HepG2 (cell line): Measurements from ENCODE around the gene RREB1. TPM values are rescaled to one million over a fixed set of nuclear protein-coding genes. Genes with fewer than 3 reads are reported as not detected.

Experiments used
- AHR ChIP-seq: IDR thresholded peaks from 2 replicates; pipeline ENCODE4 v1.6.1; 2018; ENCODE audit warnings: missing genetic modification reagents, missing compliant biosample characterization
- AKAP8 ChIP-seq: sonication (generic); formaldehyde crosslinking; IDR thresholded peaks from 2 replicates; pipeline ENCODE4 v1.5.1; 2020; ENCODE audit warnings: mild to moderate bottlenecking, missing genetic modification reagents
- CEBPG ChIP-seq: IDR thresholded peaks from 2 replicates; pipeline ENCODE4 v1.6.1; 2016
- GABPB1 ChIP-seq: IDR thresholded peaks from 2 replicates; pipeline ENCODE4 v1.6.1; 2016; ENCODE audit warnings: mild to moderate bottlenecking, missing genetic modification reagents, moderate library complexity, missing compliant biosample characterization
- HDAC2 ChIP-seq: sonication (generic); formaldehyde crosslinking; IDR thresholded peaks from 2 replicates; pipeline ENCODE4 v1.4.0; 2020; ENCODE audit warnings: missing genetic modification reagents
- HNF4G ChIP-seq, 2 experiments: sonication (generic) in 1 of 2; formaldehyde crosslinking in 1 of 2; IDR thresholded peaks; 2 replicates each; pipeline versions ENCODE4 v1.4.0 to v1.6.1; 2011 to 2020; ENCODE audit warnings: borderline replicate concordance in 2 of 2, low read depth in 2 of 2, mild to moderate bottlenecking in 2 of 2, low read length in 1 of 2, missing genetic modification reagents in 1 of 2, moderate library complexity in 1 of 2
- KDM5B ChIP-seq: sonication (generic); formaldehyde crosslinking; IDR thresholded peaks from 2 replicates; pipeline ENCODE4 v1.4.0; 2020; ENCODE audit warnings: missing genetic modification reagents, mild to moderate bottlenecking, borderline replicate concordance
- KLF16 ChIP-seq, 2 experiments: sonication (generic) in 1 of 2; formaldehyde crosslinking in 1 of 2; IDR thresholded peaks; 2 replicates each; pipeline versions ENCODE4 v1.6.1 to v1.8.0; 2016 to 2023; ENCODE audit warnings: missing genetic modification reagents in 2 of 2, missing compliant biosample characterization in 1 of 2
- PHF21A ChIP-seq: sonication (generic); formaldehyde crosslinking; IDR thresholded peaks from 2 replicates; pipeline ENCODE4 v1.5.0; 2020; ENCODE audit warnings: mild to moderate bottlenecking, missing genetic modification reagents
- PHF5A ChIP-seq: IDR thresholded peaks from one replicate; pipeline ENCODE4 v1.6.1; 2018; ENCODE audit warnings: low read depth, missing genetic modification reagents; ENCODE audit not compliant: unreplicated experiment
- SCMH1 ChIP-seq: sonication (generic); formaldehyde crosslinking; IDR thresholded peaks from 2 replicates; pipeline ENCODE4 v1.9.0; 2021; ENCODE audit warnings: missing genetic modification reagents, mild to moderate bottlenecking, borderline replicate concordance
- SETDB1 ChIP-seq: sonication (generic); formaldehyde crosslinking; IDR thresholded peaks from 2 replicates; pipeline ENCODE4 v1.5.1; 2020; ENCODE audit warnings: missing genetic modification reagents, mild to moderate bottlenecking, borderline replicate concordance
- SOX13 ChIP-seq, 3 experiments: fragments of 450-650 bp in 1 of 3; sonication (generic) in 1 of 3; formaldehyde crosslinking in 1 of 3; IDR thresholded peaks in 2 of 3; conservative IDR thresholded peaks in 1 of 3; 2 replicates each; pipeline versions ENCODE4 v1.5.0 to v1.6.1; 2016 to 2020; ENCODE audit warnings: antibody characterized with exemption in 1 of 3, mild to moderate bottlenecking in 1 of 3, missing compliant biosample characterization in 1 of 3, missing genetic modification reagents in 1 of 3, moderate library complexity in 1 of 3
- YEATS2 ChIP-seq: sonication (generic); formaldehyde crosslinking; IDR thresholded peaks from 2 replicates; pipeline ENCODE4 v1.4.0; 2020; ENCODE audit warnings: missing genetic modification reagents, borderline replicate concordance
- ZIK1 ChIP-seq: sonication (generic); formaldehyde crosslinking; IDR thresholded peaks from 2 replicates; pipeline ENCODE4 v1.5.0; 2020; ENCODE audit warnings: mild to moderate bottlenecking, low read depth, missing genetic modification reagents, borderline replicate concordance
- ZMAT3 ChIP-seq: sonication (generic); formaldehyde crosslinking; conservative IDR thresholded peaks from 2 replicates; pipeline ENCODE4 v1.7.0; 2021; ENCODE audit warnings: missing genetic modification reagents
- ZNF10 ChIP-seq: sonication (generic); formaldehyde crosslinking; IDR thresholded peaks from 2 replicates; pipeline ENCODE4 v1.4.0; 2020; ENCODE audit warnings: mild to moderate bottlenecking, low read depth, missing genetic modification reagents, borderline replicate concordance
- ZNF17 ChIP-seq: sonication (generic); formaldehyde crosslinking; IDR thresholded peaks from 2 replicates; pipeline ENCODE4 v1.5.0; 2020; ENCODE audit warnings: mild to moderate bottlenecking, missing genetic modification reagents
- ZNF441 ChIP-seq: sonication (generic); formaldehyde crosslinking; IDR thresholded peaks from 2 replicates; pipeline ENCODE4 v1.7.0; 2021; ENCODE audit warnings: missing genetic modification reagents, borderline replicate concordance
- ZNF547 ChIP-seq: sonication (generic); formaldehyde crosslinking; IDR thresholded peaks from 2 replicates; pipeline ENCODE4 v1.5.1; 2020; ENCODE audit warnings: mild to moderate bottlenecking, missing genetic modification reagents
- ZNF816 ChIP-seq: sonication (generic); formaldehyde crosslinking; IDR thresholded peaks from 2 replicates; pipeline ENCODE4 v1.8.0; 2022; ENCODE audit warnings: missing genetic modification reagents, mild to moderate bottlenecking, borderline replicate concordance
- ZSCAN20 ChIP-seq: sonication (generic); formaldehyde crosslinking; IDR thresholded peaks from 2 replicates; pipeline ENCODE4 v1.4.0; 2020; ENCODE audit warnings: missing genetic modification reagents, mild to moderate bottlenecking, borderline replicate concordance
- polyA plus RNA-seq, 8 experiments: library from polyadenylated mRNA; depleted of rRNA in 3 of 8; stranded (reverse) in 7 of 8; unstranded in 1 of 8; fragments of >200 nt; fragmentation: Illumina TruSeq in 4 of 8; extraction: Trizol in 4 of 8; gene quantifications; 2 replicates each; pipeline versions ENCODE4 v1.2.1 to v1.2.3, GENCODE V29; 2011 to 2016; ENCODE audit warnings: low read depth in 4 of 8, missing spikeins in 1 of 8, mixed read lengths in 1 of 8; ENCODE audit not compliant: insufficient read depth in 1 of 8
- total RNA-seq, 5 experiments: library from RNA; depleted of rRNA; stranded (reverse); fragments of >200 nt; fragmentation: Illumina TruSeq; extraction: Trizol; gene quantifications; 2 replicates each; pipeline ENCODE4 v1.2.3, GENCODE V29; 2016; ENCODE audit warnings: low read depth in 1 of 5
- TF ChIP-seq, protein P1 (sequence below): IDR thresholded peaks from 2 replicates; pipeline ENCODE4 v1.6.1; 2016; ENCODE audit warnings: control low read depth
- TF ChIP-seq, protein P2 (sequence below): sonication (generic); formaldehyde crosslinking; IDR thresholded peaks from 2 replicates; pipeline ENCODE4 v1.5.0; 2020; ENCODE audit warnings: missing genetic modification reagents, mild to moderate bottlenecking, borderline replicate concordance
- TF ChIP-seq, protein P3 (sequence below): sonication (generic); formaldehyde crosslinking; conservative IDR thresholded peaks from 2 replicates; pipeline ENCODE4 v1.8.0; 2022; ENCODE audit warnings: low read depth, missing genetic modification reagents

The RREB1 gene
- total and polyA plus RNA-seq, 2 of the 13 experiments (the other 11 are each of a cell fraction or from before 2014, with no cell fraction given), result 6.1 to 23.2 TPM

DNA sequence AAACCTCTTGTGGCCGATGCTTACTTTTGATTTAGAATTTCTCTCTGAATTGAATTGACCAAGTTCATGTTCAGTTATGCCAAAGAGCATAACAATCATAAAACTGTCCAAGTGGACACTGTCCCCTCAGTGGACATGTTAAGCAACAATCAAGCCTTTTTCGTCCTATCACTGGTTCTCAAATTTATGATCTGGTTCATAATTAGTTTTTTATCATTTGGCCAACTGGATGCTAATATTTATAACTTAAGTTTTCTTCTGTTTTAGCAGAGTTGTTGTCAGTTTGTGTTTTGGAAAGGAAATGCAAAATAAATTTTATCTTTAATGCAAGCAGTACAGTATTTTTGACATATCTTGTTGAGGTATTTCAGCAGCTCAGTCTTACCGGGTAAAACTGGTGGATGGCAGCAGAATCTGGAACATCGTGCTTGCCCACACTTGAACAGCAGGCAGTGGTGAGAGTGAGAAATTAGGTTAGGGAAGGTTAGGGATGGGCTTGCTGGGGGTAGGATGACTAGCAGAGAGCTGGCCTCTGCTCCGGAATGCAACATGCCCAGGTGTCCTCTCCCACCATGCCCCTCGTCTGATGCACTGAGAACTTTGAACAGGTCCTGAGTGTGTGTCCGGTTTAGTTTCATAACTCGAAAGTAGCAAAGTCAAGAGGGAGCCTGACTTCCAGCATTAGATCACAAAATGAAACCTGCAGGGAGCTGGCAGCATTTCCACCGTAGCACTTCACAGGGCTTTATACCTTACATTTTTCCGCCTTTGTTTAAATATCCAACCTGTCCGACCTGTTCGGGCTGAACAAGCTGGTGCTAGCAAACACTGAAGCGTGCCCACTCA is 93.1 kb downstream of the RREB1 start (continued):
- TF ChIP-seq ZSCAN20 (CRISPR knock-in tag) (no peak), SOX13 (IDR thresholded peaks at IDR 0.05) (no peak), SOX13 (CRISPR knock-in tag; conservative IDR thresholded peaks at IDR 0.05 in 1 of 2, IDR thresholded peaks at IDR 0.05 in 1 of 2) (peak in 1 of 2 experiments; percentile 42; a peak in 1 of 4 replicates), CEBPG (peak; percentile 79), GABPB1 (CRISPR knock-in tag) (no peak), ZNF10 (CRISPR knock-in tag) (no peak), ZIK1 (CRISPR knock-in tag) (0 out of 2 replicates have a peak, but pooled peaks have one; percentile 53), ZNF441 (CRISPR knock-in tag) (peak; percentile 45; the same call in 1 of the 2 replicates), SETDB1 (CRISPR knock-in tag) (no peak), HDAC2 (CRISPR knock-in tag) (peak; percentile 80), AHR (no peak), ZNF17 (no peak), KDM5B (peak; percentile 43; the same call in 1 of the 2 replicates), PHF5A (CRISPR knock-in tag) (peak; percentile 41), ZNF547 (CRISPR knock-in tag) (no peak), PHF21A (CRISPR knock-in tag) (peak; percentile 75), ZNF816 (CRISPR knock-in tag) (no peak), AKAP8 (CRISPR knock-in tag) (0 out of 2 replicates have a peak, but pooled peaks have one; percentile 44), YEATS2 (no peak), KLF16 (CRISPR knock-in tag; IDR thresholded peaks at IDR 0.05) (peak in 1 of 2 experiments; percentile 18; a peak in 1 of 4 replicates), ZMAT3 (CRISPR knock-in tag) (0 out of 2 replicates have a peak, but pooled peaks have one; percentile 34), SCMH1 (CRISPR knock-in tag) (no peak), HNF4G (IDR thresholded peaks at IDR 0.05; ENCODE audit: borderline replicate concordance, low read depth, low read length) (peak; percentile 89), HNF4G (CRISPR knock-in tag; IDR thresholded peaks at IDR 0.05; ENCODE audit: borderline replicate concordance, low read depth) (peak; percentile 84; the same call in 1 of the 2 replicates)
- TF ChIP-seq, protein P1, sequence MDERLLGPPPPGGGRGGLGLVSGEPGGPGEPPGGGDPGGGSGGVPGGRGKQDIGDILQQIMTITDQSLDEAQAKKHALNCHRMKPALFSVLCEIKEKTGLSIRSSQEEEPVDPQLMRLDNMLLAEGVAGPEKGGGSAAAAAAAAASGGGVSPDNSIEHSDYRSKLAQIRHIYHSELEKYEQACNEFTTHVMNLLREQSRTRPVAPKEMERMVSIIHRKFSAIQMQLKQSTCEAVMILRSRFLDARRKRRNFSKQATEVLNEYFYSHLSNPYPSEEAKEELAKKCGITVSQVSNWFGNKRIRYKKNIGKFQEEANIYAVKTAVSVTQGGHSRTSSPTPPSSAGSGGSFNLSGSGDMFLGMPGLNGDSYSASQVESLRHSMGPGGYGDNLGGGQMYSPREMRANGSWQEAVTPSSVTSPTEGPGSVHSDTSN (CRISPR knock-in tag), result no peak
- TF ChIP-seq, protein P2, sequence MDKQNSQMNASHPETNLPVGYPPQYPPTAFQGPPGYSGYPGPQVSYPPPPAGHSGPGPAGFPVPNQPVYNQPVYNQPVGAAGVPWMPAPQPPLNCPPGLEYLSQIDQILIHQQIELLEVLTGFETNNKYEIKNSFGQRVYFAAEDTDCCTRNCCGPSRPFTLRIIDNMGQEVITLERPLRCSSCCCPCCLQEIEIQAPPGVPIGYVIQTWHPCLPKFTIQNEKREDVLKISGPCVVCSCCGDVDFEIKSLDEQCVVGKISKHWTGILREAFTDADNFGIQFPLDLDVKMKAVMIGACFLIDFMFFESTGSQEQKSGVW, result no peak; the same call in 1 of the 2 replicates
- TF ChIP-seq, protein P3, sequence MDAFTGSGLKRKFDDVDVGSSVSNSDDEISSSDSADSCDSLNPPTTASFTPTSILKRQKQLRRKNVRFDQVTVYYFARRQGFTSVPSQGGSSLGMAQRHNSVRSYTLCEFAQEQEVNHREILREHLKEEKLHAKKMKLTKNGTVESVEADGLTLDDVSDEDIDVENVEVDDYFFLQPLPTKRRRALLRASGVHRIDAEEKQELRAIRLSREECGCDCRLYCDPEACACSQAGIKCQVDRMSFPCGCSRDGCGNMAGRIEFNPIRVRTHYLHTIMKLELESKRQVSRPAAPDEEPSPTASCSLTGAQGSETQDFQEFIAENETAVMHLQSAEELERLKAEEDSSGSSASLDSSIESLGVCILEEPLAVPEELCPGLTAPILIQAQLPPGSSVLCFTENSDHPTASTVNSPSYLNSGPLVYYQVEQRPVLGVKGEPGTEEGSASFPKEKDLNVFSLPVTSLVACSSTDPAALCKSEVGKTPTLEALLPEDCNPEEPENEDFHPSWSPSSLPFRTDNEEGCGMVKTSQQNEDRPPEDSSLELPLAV (CRISPR knock-in tag), result no peak
